Measurements from ENCODE around the gene PRDM2. TPM values are rescaled to one million over a fixed set of nuclear protein-coding genes. Genes with fewer than 3 reads are reported as not detected.

Gene PRDM2
- total RNA-seq, 1 experiment from 2014 or later = 28.4 TPM

GRCh38 chr1:13826009-13826408, 126.0 kb downstream of the PRDM2 start:
- DNase-seq = no peak
- H3K27ac ChIP-seq = no peak overlapping the region

GRCh38 chr1:13826591-13826990, 126.6 kb downstream of the PRDM2 start:
- H3K9me3 ChIP-seq (replicated peaks) = no peaks in the 10 kb centered on the region
- no peak overlapping the region for H3K4me3 ChIP-seq
- no peaks in the 10 kb centered on the region for H3K27me3 ChIP-seq
- no peak for DNase-seq
- no peaks in the 10 kb centered on the region for H3K4me1 ChIP-seq
- no peaks in the 10 kb centered on the region for H3K36me3 ChIP-seq
- H3K27ac ChIP-seq = no peak overlapping the region

More at GRCh38 chr1:13826009-13826408, 126.0 kb downstream of the PRDM2 start:
- H3K36me3 ChIP-seq = no peaks in the 10 kb centered on the region; the same call in 1 of the 2 replicates
- no peaks in the 10 kb centered on the region for H3K4me1 ChIP-seq
- H3K4me3 ChIP-seq = no peak overlapping the region
- H3K27me3 ChIP-seq = no peaks in the 10 kb centered on the region
- no peaks in the 10 kb centered on the region for H3K9me3 ChIP-seq (replicated peaks)

- no peaks in the 10 kb centered on the region for H3K27me3 ChIP-seq
- H3K27ac ChIP-seq = no peak overlapping the region
- no peaks in the 10 kb centered on the region for H3K4me1 ChIP-seq
- H3K4me3 ChIP-seq = no peak overlapping the region
- no peaks in the 10 kb centered on the region for H3K9me3 ChIP-seq (replicated peaks)
- H3K36me3 ChIP-seq = no peaks in the 10 kb centered on the region
- DNase-seq = peak; percentile 18 to 40
These were observed 128.6 kb downstream of the PRDM2 start for GRCh38 chr1:13828454-13829151.

GRCh38 chr1:13829152-13829769, 129.3 kb downstream of the PRDM2 start:
- Histone ChIP-seq H3K36me3 (no peaks in the 10 kb centered on the region), H3K27me3 (no peaks in the 10 kb centered on the region), H3K9me3 (replicated peaks) (no peaks in the 10 kb centered on the region), H3K4me1 (no peaks in the 10 kb centered on the region), H3K4me3 (no peak overlapping the region), H3K27ac (no peak overlapping the region)
- no peak for DNase-seq

- Histone ChIP-seq H3K4me3 (no peak overlapping the region), H3K27ac (no peak overlapping the region), H3K4me1 (no peaks in the 10 kb centered on the region), H3K36me3 (no peaks in the 10 kb centered on the region), H3K27me3 (no peaks in the 10 kb centered on the region), H3K9me3 (replicated peaks) (no peaks in the 10 kb centered on the region)
- DNase-seq = no peak
These were observed 130.2 kb downstream of the PRDM2 start for GRCh38 chr1:13830170-13830569.

- Histone ChIP-seq H3K36me3 (no peaks in the 10 kb centered on the region), H3K4me1 (no peaks in the 10 kb centered on the region), H3K27me3 (no peaks in the 10 kb centered on the region), H3K4me3 (no peak overlapping the region), H3K9me3 (replicated peaks) (no peaks in the 10 kb centered on the region), H3K27ac (no peak overlapping the region)
- no peak for DNase-seq
These were observed 130.8 kb downstream of the PRDM2 start for GRCh38 chr1:13830616-13831280.

GRCh38 chr1:13832100-13832499, 132.1 kb downstream of the PRDM2 start:
- Histone ChIP-seq H3K9me3 (replicated peaks) (no peaks in the 10 kb centered on the region), H3K27ac (no peak overlapping the region), H3K4me3 (no peak overlapping the region), H3K27me3 (no peaks in the 10 kb centered on the region), H3K4me1 (no peaks in the 10 kb centered on the region), H3K36me3 (no peaks in the 10 kb centered on the region)
- DNase-seq = no peak

- no peaks in the 10 kb centered on the region for H3K27me3 ChIP-seq
- no peak overlapping the region for H3K4me3 ChIP-seq
- no peaks in the 10 kb centered on the region for H3K4me1 ChIP-seq
- no peaks in the 10 kb centered on the region for H3K36me3 ChIP-seq
- no peaks in the 10 kb centered on the region for H3K9me3 ChIP-seq (replicated peaks)
- DNase-seq = no peak
- H3K27ac ChIP-seq = no peak overlapping the region
These were observed 132.5 kb downstream of the PRDM2 start for GRCh38 chr1:13832536-13832935.

- Histone ChIP-seq H3K4me1 (no peaks in the 10 kb centered on the region), H3K27ac (no peak overlapping the region), H3K4me3 (no peak overlapping the region), H3K27me3 (no peaks in the 10 kb centered on the region), H3K9me3 (replicated peaks) (no peaks in the 10 kb centered on the region), H3K36me3 (no peaks in the 10 kb centered on the region)
- no peak for DNase-seq
These were observed 136.1 kb downstream of the PRDM2 start for GRCh38 chr1:13836136-13836535.

- DNase-seq = no peak
- no peaks in the 10 kb centered on the region for H3K27me3 ChIP-seq
- no peak overlapping the region for H3K27ac ChIP-seq
- H3K36me3 ChIP-seq = no peaks in the 10 kb centered on the region
- no peak overlapping the region for H3K4me3 ChIP-seq
- H3K9me3 ChIP-seq (replicated peaks) = no peaks in the 10 kb centered on the region
- H3K4me1 ChIP-seq = no peaks in the 10 kb centered on the region
These were observed 136.6 kb downstream of the PRDM2 start for GRCh38 chr1:13836631-13837030.

- Histone ChIP-seq H3K27me3 (no peaks in the 10 kb centered on the region), H3K9me3 (replicated peaks) (no peaks in the 10 kb centered on the region), H3K36me3 (no peaks in the 10 kb centered on the region), H3K4me3 (no peak overlapping the region), H3K27ac (no peak overlapping the region), H3K4me1 (no peaks in the 10 kb centered on the region)
- DNase-seq = no peak
These were observed 138.2 kb downstream of the PRDM2 start for GRCh38 chr1:13838236-13838635.

GRCh38 chr1:13842497-13842896, 142.5 kb downstream of the PRDM2 start:
- Histone ChIP-seq H3K4me3 (no peak overlapping the region), H3K9me3 (replicated peaks) (no peaks in the 10 kb centered on the region), H3K4me1 (no peaks in the 10 kb centered on the region), H3K27me3 (peaks cover 3% of the 10 kb centered on the region; the same call in 1 of the 2 replicates), H3K36me3 (no peaks in the 10 kb centered on the region), H3K27ac (no peak overlapping the region)
- no peak for DNase-seq

- no peak overlapping the region for H3K27ac ChIP-seq
- H3K9me3 ChIP-seq (replicated peaks) = no peaks in the 10 kb centered on the region
- peaks cover 10% of the 10 kb centered on the region for H3K27me3 ChIP-seq
- no peak overlapping the region for H3K4me3 ChIP-seq
- H3K4me1 ChIP-seq = no peaks in the 10 kb centered on the region
- no peak for DNase-seq
- H3K36me3 ChIP-seq = no peaks in the 10 kb centered on the region
These were observed 151.7 kb downstream of the PRDM2 start for GRCh38 chr1:13851726-13852125.

- H3K36me3 ChIP-seq = no peaks in the 10 kb centered on the region
- no peaks in the 10 kb centered on the region for H3K9me3 ChIP-seq (replicated peaks)
- DNase-seq = no peak
- no peaks in the 10 kb centered on the region for H3K4me1 ChIP-seq
- no peak overlapping the region for H3K27ac ChIP-seq
- no peak overlapping the region for H3K4me3 ChIP-seq
- peaks cover 10% of the 10 kb centered on the region for H3K27me3 ChIP-seq
These were observed 155.6 kb downstream of the PRDM2 start for GRCh38 chr1:13855554-13855953.

GRCh38 chr1:13860031-13860430, 160.0 kb downstream of the PRDM2 start:
- Histone ChIP-seq H3K9me3 (replicated peaks) (no peaks in the 10 kb centered on the region), H3K36me3 (no peaks in the 10 kb centered on the region), H3K27ac (no peak overlapping the region), H3K4me1 (peaks cover 4% of the 10 kb centered on the region; the same call in 1 of the 2 replicates), H3K27me3 (no peaks in the 10 kb centered on the region), H3K4me3 (no peak overlapping the region)
- DNase-seq = no peak

All from SJCRH30 (cell line).